Astrocyte (in vitro differentiated cells and primary cell): ENCODE data around the gene GALNT18.

Source experiments
- CTCF ChIP-seq: IDR thresholded peaks from 2 replicates; pipeline ENCODE4 v1.5.1; 2011; ENCODE audit warnings: low read depth, mild to moderate bottlenecking, inconsistent platforms, low read length, moderate library complexity; ENCODE audit not compliant: insufficient read depth
- EZH2 ChIP-seq: IDR thresholded peaks from 2 replicates; pipeline ENCODE4 v1.6.1; 2012; ENCODE audit warnings: mild to moderate bottlenecking, low read length, inconsistent platforms; ENCODE audit not compliant: insufficient read depth

GRCh38 chr11:11427140-11427539 lies 194.7 kb downstream of the GALNT18 start:
- TF ChIP-seq CTCF (no peak), EZH2 (no peak)
